Measurements from ENCODE around the gene IFI27L1. TPM values are rescaled to one million over a fixed set of nuclear protein-coding genes. Genes with fewer than 3 reads are reported as not detected.

Gene IFI27L1
- total and polyA plus RNA-seq, 2 donors (not counting 3 experiments of a cell fraction or from before 2014, with no cell fraction given): 31.1 to 38.1 TPM

DNA sequence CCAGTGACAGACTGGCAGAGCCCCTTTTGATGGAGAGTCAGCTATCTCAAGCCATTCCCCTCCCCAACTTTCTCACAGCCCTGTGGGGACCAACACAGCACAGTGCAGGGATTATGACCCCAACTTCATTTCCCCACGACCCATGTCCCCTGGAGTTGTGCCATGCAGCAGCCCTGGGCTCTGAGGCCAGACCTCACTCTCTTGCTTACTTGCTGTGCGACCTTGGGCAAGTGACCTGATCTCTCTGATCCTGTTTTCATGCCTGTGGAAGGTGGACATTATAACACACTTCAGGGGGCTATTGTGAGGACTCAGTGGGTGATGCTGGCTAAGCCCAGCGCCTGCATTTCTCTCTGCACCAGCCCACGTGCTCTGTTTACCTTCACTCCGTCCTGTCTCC is 40.9 kb upstream of the IFI27L1 start:
- dilution Hi-C loops (cut with MboI; ENCODE audit: extremely low pct_ligation_motif_present, low sequenced_read_pairs): no loop called here

DNA sequence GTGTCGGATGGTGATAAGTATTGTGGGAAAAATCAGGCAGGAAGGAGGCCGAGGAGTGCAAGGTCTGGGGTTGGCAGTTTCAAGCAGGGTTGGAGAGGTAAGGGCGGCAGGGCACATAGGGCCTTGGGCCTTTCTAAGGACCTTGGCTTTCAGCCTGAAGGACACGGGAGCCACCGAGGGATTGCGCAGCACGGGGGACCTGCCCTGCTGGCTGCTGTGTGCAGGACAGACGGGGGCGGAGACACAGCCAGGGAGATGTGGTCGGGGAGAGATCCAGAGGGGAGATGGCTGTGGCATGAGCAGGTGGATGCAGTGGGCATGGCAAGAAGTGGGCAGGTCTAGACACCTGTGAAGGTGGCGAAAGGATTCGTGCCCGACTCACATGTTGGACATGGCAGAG is 40.3 kb upstream of the IFI27L1 start:
- H3K4me2 ChIP-seq (ENCODE audit: insufficient read depth, low read length): no peak overlapping the region
- H3K9me1 ChIP-seq (replicated peaks; ENCODE audit: control insufficient read depth, extremely low read depth, insufficient read depth, low read length): no peaks in the 10 kb centered on the region
- H4K20me1 ChIP-seq (replicated peaks; ENCODE audit: control insufficient read depth, extremely low read depth, insufficient read depth, low read length): no peaks in the 10 kb centered on the region
- CTCF ChIA-PET: interaction anchor here (10.5 kb wide), 1 partner anchor 97 kb away, joined by 347 read pairs; no protein-coding TSS in a partner anchor
- no peak overlapping the region for H3K9ac ChIP-seq (replicated peaks; ENCODE audit: extremely low read depth, insufficient read depth, low read length)
- H3K4me1 ChIP-seq (ENCODE audit: control insufficient read depth, extremely low read depth, insufficient read depth, low read length): no peaks in the 10 kb centered on the region
- no peaks in the 10 kb centered on the region for H3K79me2 ChIP-seq (ENCODE audit: control insufficient read depth, insufficient read depth, low read length)
- no peaks in the 10 kb centered on the region for H3K27me3 ChIP-seq (ENCODE audit: control insufficient read depth in 2 of 2, insufficient read depth in 2 of 2, low read length in 2 of 2)
- H3K27ac ChIP-seq (ENCODE audit: insufficient read depth, low read depth, low read length): no peak overlapping the region
- peaks cover 0 to 2% of the 10 kb centered on the region in 2 experiments for H3K36me3 ChIP-seq (ENCODE audit: control insufficient read depth in 2 of 2, extremely low read depth in 1 of 2, insufficient read depth in 2 of 2, low read length in 2 of 2)
- FAIRE-seq (no peak), DNase-seq (ENCODE audit: low read depth, low spot score) (no peak)
- H2AFZ ChIP-seq (ENCODE audit: low read depth, low read length): no peak overlapping the region
- BruUV-seq (replicated peaks): no TSS peak
- dilution Hi-C loops (cut with MboI; ENCODE audit: extremely low pct_ligation_motif_present, low sequenced_read_pairs): no loop called here
- no peak overlapping the region for H3K4me3 ChIP-seq (replicated peaks in 1 of 3; ENCODE audit: insufficient read depth in 1 of 3, low read depth in 1 of 3, low read length in 3 of 3)
- TF ChIP-seq MYC (IDR thresholded peaks at IDR 0.05; ENCODE audit: low read depth, low read length) (no peak), JUN (IDR thresholded peaks at IDR 0.05; ENCODE audit: borderline replicate concordance, insufficient read depth, insufficient read length, low read depth) (no peak), POLR2A (IDR thresholded peaks at IDR 0.05; ENCODE audit: low read depth, low read length) (no peak), EZH2 (IDR thresholded peaks at IDR 0.05; ENCODE audit: borderline replicate concordance, low read depth, low read length, severe bottlenecking) (no peak), FOS (IDR thresholded peaks at IDR 0.05; ENCODE audit: borderline replicate concordance, insufficient read depth, low read length) (no peak), POLR2AphosphoS5 (IDR thresholded peaks at IDR 0.05; ENCODE audit: insufficient read depth, low read depth, low read length) (no peak), GATA2 (IDR thresholded peaks at IDR 0.05; ENCODE audit: insufficient read depth, insufficient read length, low read depth, low read length) (no peak)
- TF ChIP-seq, protein P1, sequence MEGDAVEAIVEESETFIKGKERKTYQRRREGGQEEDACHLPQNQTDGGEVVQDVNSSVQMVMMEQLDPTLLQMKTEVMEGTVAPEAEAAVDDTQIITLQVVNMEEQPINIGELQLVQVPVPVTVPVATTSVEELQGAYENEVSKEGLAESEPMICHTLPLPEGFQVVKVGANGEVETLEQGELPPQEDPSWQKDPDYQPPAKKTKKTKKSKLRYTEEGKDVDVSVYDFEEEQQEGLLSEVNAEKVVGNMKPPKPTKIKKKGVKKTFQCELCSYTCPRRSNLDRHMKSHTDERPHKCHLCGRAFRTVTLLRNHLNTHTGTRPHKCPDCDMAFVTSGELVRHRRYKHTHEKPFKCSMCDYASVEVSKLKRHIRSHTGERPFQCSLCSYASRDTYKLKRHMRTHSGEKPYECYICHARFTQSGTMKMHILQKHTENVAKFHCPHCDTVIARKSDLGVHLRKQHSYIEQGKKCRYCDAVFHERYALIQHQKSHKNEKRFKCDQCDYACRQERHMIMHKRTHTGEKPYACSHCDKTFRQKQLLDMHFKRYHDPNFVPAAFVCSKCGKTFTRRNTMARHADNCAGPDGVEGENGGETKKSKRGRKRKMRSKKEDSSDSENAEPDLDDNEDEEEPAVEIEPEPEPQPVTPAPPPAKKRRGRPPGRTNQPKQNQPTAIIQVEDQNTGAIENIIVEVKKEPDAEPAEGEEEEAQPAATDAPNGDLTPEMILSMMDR (IDR thresholded peaks at IDR 0.05; ENCODE audit: extremely low read depth in 1 of 2, insufficient read depth in 1 of 2, low read depth in 1 of 2, low read length in 2 of 2): no peak
- TF ChIP-seq, protein P2, sequence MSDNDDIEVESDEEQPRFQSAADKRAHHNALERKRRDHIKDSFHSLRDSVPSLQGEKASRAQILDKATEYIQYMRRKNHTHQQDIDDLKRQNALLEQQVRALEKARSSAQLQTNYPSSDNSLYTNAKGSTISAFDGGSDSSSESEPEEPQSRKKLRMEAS (IDR thresholded peaks at IDR 0.05; ENCODE audit: insufficient read depth, insufficient read length): no peak
- POLR2A ChIA-PET: no interaction called here
- no peaks in the 10 kb centered on the region for H3K9me3 ChIP-seq (replicated peaks; ENCODE audit: control insufficient read depth, insufficient read depth, low read length)
- intact Hi-C loops (cut with micrococcal nuclease): no loop called here

More for the DNA sequence above, 40.9 kb upstream of the IFI27L1 start:
- Histone ChIP-seq H3K4me1 (ENCODE audit: control insufficient read depth, extremely low read depth, insufficient read depth, low read length) (no peaks in the 10 kb centered on the region), H3K9me1 (replicated peaks; ENCODE audit: control insufficient read depth, extremely low read depth, insufficient read depth, low read length) (no peaks in the 10 kb centered on the region), H3K79me2 (ENCODE audit: control insufficient read depth, insufficient read depth, low read length) (no peaks in the 10 kb centered on the region), H2AFZ (ENCODE audit: low read depth, low read length) (no peak overlapping the region), H4K20me1 (replicated peaks; ENCODE audit: control insufficient read depth, extremely low read depth, insufficient read depth, low read length) (no peaks in the 10 kb centered on the region), H3K4me3 (replicated peaks in 1 of 3; ENCODE audit: insufficient read depth in 1 of 3, low read depth in 1 of 3, low read length in 3 of 3) (no peak overlapping the region), H3K9ac (replicated peaks; ENCODE audit: extremely low read depth, insufficient read depth, low read length) (no peak overlapping the region), H3K27ac (ENCODE audit: insufficient read depth, low read depth, low read length) (no peak overlapping the region), H3K36me3 (ENCODE audit: control insufficient read depth in 2 of 2, extremely low read depth in 1 of 2, insufficient read depth in 2 of 2, low read length in 2 of 2) (peaks cover 0 to 2% of the 10 kb centered on the region in 2 experiments), H3K27me3 (ENCODE audit: control insufficient read depth in 2 of 2, insufficient read depth in 2 of 2, low read length in 2 of 2) (no peaks in the 10 kb centered on the region), H3K4me2 (ENCODE audit: insufficient read depth, low read length) (no peak overlapping the region), H3K9me3 (replicated peaks; ENCODE audit: control insufficient read depth, insufficient read depth, low read length) (no peaks in the 10 kb centered on the region)
- CTCF ChIA-PET: interaction anchor here (0.7 to 10.5 kb wide), 3 partner anchors 89 to 97 kb away, joined by 3 to 347 read pairs (median 3); no protein-coding TSS in a partner anchor
- BruUV-seq (replicated peaks): no TSS peak
- POLR2A ChIA-PET: no interaction called here
- DNase-seq (ENCODE audit: low read depth, low spot score): no peak
- TF ChIP-seq GATA2 (IDR thresholded peaks at IDR 0.05; ENCODE audit: insufficient read depth, insufficient read length, low read depth, low read length): no peak
- TF ChIP-seq, protein P2 (IDR thresholded peaks at IDR 0.05; ENCODE audit: insufficient read depth, insufficient read length): no peak
- intact Hi-C loops (cut with micrococcal nuclease): no loop called here
- FAIRE-seq: no peak

Data from endothelial cell of umbilical vein (primary cell).